OCI-LY1 (cell line): ENCODE results near the gene MECP2.

Experiments
- EZH2 ChIP-seq: fragments of 200-600 bp; sonication (generic), shearing (Covaris generic); IDR thresholded peaks from 2 replicates; pipeline ENCODE4 v1.8.0; 2017; ENCODE audit warnings: borderline replicate concordance, mixed run types, mild to moderate bottlenecking, antibody characterized with exemption, low read length, moderate library complexity, mixed read lengths
- TF ChIP-seq, protein P1 (sequence below): fragments of 200-600 bp; sonication (generic), shearing (Covaris generic); IDR thresholded peaks from 2 replicates; pipeline ENCODE4 v1.5.1; 2017; ENCODE audit warnings: mild to moderate bottlenecking, antibody characterized with exemption, low read length, moderate library complexity, mixed read lengths

DNA sequence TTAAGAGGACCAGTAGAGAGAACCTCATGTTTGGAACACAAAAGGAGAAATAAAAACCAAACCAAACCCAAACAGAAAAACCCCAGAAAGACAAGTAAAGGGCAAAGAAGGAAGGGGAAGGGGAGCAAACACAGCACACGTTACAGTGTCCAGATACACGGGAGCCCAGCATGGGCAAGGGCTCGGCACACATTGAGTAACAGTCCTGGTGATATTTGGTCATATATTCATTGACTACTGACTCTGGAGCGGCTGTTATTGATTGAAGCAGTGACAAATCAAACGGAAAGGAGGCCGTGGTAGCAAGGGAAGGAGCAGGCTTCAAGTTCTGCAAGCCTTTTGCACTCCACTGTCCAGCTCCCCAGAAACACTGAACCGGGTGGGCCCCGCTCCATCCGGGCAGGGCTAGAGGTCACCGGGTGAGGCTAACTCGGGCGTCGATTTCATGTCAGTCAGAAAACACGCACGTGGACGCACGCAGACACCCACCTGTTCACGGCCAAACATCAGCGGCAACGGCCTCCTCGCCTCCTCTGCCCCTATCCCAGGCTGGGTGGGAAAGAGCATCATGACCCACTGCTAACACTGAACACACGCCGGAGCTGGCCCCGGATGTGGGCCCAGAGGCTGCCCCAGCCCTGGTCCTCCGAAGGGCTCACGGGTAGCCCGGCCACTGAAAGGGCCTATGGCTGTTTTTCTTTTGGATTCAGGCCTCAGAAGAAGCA, 74.1 kb downstream of the MECP2 start:
- TF ChIP-seq, protein P1, sequence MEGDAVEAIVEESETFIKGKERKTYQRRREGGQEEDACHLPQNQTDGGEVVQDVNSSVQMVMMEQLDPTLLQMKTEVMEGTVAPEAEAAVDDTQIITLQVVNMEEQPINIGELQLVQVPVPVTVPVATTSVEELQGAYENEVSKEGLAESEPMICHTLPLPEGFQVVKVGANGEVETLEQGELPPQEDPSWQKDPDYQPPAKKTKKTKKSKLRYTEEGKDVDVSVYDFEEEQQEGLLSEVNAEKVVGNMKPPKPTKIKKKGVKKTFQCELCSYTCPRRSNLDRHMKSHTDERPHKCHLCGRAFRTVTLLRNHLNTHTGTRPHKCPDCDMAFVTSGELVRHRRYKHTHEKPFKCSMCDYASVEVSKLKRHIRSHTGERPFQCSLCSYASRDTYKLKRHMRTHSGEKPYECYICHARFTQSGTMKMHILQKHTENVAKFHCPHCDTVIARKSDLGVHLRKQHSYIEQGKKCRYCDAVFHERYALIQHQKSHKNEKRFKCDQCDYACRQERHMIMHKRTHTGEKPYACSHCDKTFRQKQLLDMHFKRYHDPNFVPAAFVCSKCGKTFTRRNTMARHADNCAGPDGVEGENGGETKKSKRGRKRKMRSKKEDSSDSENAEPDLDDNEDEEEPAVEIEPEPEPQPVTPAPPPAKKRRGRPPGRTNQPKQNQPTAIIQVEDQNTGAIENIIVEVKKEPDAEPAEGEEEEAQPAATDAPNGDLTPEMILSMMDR = no peak
- no peak for TF ChIP-seq EZH2
